ENCODE measurements around the gene MRPL17.

DNA sequence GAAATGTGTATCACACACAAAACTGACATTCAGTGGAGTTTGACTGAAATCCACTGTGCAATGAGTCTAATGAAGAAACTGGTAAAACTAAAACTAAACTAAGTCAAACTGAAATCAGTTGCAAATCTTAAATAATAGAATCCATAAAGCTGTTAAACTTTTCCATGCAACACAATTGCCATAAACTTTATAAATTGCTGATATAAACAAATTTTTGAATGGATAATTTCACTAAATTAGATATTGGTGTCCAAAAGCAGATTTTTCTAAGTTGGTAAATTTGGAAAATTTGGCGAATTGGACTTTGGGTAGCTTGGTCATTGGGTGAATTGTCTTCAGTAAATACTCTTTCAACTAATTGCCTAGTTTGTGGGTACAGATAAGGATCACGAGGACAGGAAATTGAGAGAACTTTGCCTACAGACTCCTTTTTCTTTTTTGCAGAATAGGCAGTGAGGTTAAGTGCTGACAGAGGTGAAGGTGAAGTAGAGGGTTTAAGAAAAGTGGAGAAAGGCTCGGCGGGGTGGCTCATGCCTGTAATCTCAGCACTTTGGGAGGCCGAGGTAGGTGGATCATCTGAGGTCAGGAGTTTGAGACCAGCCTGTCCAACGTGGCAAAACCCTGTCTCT is 12.8 kb downstream of the MRPL17 start:
- TF ChIP-seq, protein P1, sequence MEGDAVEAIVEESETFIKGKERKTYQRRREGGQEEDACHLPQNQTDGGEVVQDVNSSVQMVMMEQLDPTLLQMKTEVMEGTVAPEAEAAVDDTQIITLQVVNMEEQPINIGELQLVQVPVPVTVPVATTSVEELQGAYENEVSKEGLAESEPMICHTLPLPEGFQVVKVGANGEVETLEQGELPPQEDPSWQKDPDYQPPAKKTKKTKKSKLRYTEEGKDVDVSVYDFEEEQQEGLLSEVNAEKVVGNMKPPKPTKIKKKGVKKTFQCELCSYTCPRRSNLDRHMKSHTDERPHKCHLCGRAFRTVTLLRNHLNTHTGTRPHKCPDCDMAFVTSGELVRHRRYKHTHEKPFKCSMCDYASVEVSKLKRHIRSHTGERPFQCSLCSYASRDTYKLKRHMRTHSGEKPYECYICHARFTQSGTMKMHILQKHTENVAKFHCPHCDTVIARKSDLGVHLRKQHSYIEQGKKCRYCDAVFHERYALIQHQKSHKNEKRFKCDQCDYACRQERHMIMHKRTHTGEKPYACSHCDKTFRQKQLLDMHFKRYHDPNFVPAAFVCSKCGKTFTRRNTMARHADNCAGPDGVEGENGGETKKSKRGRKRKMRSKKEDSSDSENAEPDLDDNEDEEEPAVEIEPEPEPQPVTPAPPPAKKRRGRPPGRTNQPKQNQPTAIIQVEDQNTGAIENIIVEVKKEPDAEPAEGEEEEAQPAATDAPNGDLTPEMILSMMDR (IDR thresholded peaks at IDR 0.05), result no peak
- TF ChIP-seq POLR2A (IDR thresholded peaks at IDR 0.05) (no peak), EP300 (IDR thresholded peaks at IDR 0.05) (no peak)
